ENCODE results near the gene EYS. TPM values are rescaled to one million over a fixed set of nuclear protein-coding genes. Genes with fewer than 3 reads are reported as not detected.

EYS gene
- polyA plus RNA-seq, 1 experiment, result not detected

DNA sequence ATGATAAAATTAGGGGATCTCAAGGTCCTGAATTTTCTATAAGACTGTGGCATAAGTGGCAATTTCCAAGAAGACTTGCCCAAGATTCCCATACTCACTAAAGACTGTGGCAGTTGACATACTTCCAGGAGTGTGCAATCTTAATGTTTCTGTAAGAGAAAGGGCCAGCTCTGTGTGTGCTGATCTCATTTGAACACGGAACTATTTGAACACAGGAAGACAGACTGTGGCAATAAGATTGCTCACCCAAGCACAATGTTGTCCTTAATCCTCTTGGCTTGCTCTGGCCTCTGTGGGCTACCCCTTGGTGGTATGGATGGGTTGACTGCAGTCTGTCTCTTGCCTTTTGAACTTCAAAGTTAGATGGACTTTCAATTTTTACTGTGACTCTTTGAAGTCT, 1920.0 kb downstream of the EYS start:
- ChIA-PET POLR2A (no interaction called here), CTCF (no interaction called here)
- Histone ChIP-seq H3K36me3 (ENCODE audit: control insufficient read depth, insufficient read depth, low read length) (no peaks in the 10 kb centered on the region), H3K4me3 (ENCODE audit: low read depth, low read length) (no peak overlapping the region), H3K27me3 (ENCODE audit: control insufficient read depth, insufficient read depth, low read length) (no peaks in the 10 kb centered on the region)
- TF ChIP-seq, protein P1, sequence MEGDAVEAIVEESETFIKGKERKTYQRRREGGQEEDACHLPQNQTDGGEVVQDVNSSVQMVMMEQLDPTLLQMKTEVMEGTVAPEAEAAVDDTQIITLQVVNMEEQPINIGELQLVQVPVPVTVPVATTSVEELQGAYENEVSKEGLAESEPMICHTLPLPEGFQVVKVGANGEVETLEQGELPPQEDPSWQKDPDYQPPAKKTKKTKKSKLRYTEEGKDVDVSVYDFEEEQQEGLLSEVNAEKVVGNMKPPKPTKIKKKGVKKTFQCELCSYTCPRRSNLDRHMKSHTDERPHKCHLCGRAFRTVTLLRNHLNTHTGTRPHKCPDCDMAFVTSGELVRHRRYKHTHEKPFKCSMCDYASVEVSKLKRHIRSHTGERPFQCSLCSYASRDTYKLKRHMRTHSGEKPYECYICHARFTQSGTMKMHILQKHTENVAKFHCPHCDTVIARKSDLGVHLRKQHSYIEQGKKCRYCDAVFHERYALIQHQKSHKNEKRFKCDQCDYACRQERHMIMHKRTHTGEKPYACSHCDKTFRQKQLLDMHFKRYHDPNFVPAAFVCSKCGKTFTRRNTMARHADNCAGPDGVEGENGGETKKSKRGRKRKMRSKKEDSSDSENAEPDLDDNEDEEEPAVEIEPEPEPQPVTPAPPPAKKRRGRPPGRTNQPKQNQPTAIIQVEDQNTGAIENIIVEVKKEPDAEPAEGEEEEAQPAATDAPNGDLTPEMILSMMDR (IDR thresholded peaks at IDR 0.05; ENCODE audit: insufficient read depth, low read depth, low read length), result no peak
- no peak for DNase-seq (ENCODE audit: low read depth)

DNA sequence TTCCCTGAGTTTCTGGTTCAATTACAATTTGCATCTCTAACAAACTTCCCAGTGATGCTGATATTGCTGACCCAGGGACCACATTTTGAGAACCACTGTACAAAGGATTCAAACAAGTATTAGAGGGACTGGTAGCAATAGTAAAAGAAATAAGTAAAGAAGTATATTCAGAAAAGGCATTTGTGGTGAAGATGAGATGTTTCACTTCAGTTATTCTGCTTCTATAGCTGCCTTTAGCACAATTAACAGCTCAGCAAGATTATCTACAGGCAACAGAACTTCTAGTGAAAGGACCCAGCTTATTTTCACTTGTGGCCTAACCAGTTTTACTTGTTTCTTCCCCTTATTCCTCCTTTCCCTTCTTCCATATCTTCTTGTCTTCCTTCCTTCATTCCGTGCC, 1922.0 kb downstream of the EYS start:
- no peak for DNase-seq (ENCODE audit: low read depth)
- Histone ChIP-seq H3K36me3 (ENCODE audit: control insufficient read depth, insufficient read depth, low read length) (no peaks in the 10 kb centered on the region), H3K27me3 (ENCODE audit: control insufficient read depth, insufficient read depth, low read length) (no peaks in the 10 kb centered on the region), H3K4me3 (ENCODE audit: low read depth, low read length) (no peak overlapping the region)
- POLR2A ChIA-PET, result no interaction called here
- CTCF ChIA-PET, result no interaction called here
- TF ChIP-seq, protein P1 (IDR thresholded peaks at IDR 0.05; ENCODE audit: insufficient read depth, low read depth, low read length), result no peak

DNA sequence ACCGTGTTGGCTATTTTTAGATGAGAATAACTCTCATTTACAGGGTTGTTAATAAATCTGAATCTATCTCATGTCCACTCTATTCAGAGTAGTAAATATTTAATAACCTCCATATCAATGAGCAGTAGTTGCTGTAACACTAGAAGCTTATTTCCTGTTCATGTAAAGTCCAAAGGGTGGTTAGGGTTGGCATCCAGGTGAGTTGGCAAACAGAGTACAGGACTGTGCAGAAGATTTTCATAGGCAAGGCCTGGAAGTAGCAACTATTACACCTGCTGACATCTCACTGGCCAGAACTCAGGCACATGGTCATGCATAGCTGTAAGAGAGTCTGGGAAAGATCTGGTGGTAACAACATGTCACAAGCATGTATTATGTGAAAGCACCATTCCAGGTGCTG, 1923.9 kb downstream of the EYS start:
- TF ChIP-seq, protein P1 (IDR thresholded peaks at IDR 0.05; ENCODE audit: insufficient read depth, low read depth, low read length), result no peak
- Histone ChIP-seq H3K4me3 (ENCODE audit: low read depth, low read length) (no peak overlapping the region), H3K36me3 (ENCODE audit: control insufficient read depth, insufficient read depth, low read length) (no peaks in the 10 kb centered on the region), H3K27me3 (ENCODE audit: control insufficient read depth, insufficient read depth, low read length) (no peaks in the 10 kb centered on the region)
- DNase-seq (ENCODE audit: low read depth), result no peak
- POLR2A ChIA-PET, result no interaction called here
- CTCF ChIA-PET, result interaction anchor here (1.4 kb wide), 1 partner anchor 8 kb away, joined by 6 read pairs; no protein-coding TSS in a partner anchor

DNA sequence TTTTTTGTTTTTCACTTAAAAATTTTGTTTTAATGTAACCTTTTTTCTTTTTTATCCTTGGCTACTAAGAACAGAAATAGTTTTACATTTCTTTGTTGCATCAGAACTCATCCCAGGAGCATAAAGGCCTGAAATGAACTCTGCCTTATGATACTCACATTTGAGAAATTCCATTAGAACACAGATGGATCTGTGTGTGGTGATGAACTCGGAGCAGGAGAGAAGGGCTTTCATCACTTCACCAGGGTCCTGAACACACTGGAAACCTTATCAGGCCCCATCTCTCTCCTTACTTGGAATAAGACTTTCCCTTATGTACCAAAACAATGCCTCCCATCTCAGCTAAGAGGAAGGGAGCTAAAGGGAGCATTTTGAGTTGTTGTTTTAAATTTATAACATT, 1932.1 kb downstream of the EYS start:
- H3K36me3 ChIP-seq (ENCODE audit: control insufficient read depth, insufficient read depth, low read length), result no peaks in the 10 kb centered on the region
- no peak for DNase-seq (ENCODE audit: low read depth)
- H3K27me3 ChIP-seq (ENCODE audit: control insufficient read depth, insufficient read depth, low read length), result no peaks in the 10 kb centered on the region
- POLR2A ChIA-PET, result no interaction called here
- no peak overlapping the region for H3K4me3 ChIP-seq (ENCODE audit: low read depth, low read length)
- TF ChIP-seq, protein P1 (IDR thresholded peaks at IDR 0.05; ENCODE audit: insufficient read depth, low read depth, low read length), result no peak
- CTCF ChIA-PET, result interaction anchor here (1.5 kb wide), 1 partner anchor 8 kb away, joined by 6 read pairs; no protein-coding TSS in a partner anchor

DNA sequence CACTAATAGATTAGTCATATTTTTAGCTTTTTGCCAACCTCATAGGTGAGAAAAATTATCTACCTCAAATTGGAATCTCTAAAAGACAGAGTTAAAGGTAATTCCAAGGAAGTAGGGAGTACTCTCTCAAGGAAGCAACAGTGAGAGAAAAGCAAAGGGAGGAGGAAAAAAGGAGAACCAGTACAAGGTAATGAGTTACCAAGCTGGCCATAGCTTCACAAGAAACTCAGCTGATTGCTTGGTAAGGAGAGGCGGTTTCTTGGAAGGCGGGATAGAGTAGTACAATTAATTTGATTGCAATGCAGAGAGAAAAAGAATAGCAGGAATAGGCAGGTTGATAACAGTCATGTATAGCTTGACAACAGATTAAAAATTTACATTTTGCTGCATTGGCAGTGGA, 1933.8 kb downstream of the EYS start:
- no peaks in the 10 kb centered on the region for H3K27me3 ChIP-seq (ENCODE audit: control insufficient read depth, insufficient read depth, low read length)
- ChIA-PET CTCF (interaction anchor here (0.8 to 0.9 kb wide), 2 partner anchors 31 to 421 kb away, joined by 3 to 4 read pairs; no protein-coding TSS in a partner anchor), POLR2A (no interaction called here)
- TF ChIP-seq, protein P1 (IDR thresholded peaks at IDR 0.05; ENCODE audit: insufficient read depth, low read depth, low read length), result no peak
- H3K4me3 ChIP-seq (ENCODE audit: low read depth, low read length), result no peak overlapping the region
- no peak for DNase-seq (ENCODE audit: low read depth)
- no peaks in the 10 kb centered on the region for H3K36me3 ChIP-seq (ENCODE audit: control insufficient read depth, insufficient read depth, low read length)
